ENCODE data around the gene DSCAM.

The DSCAM gene

DNA sequence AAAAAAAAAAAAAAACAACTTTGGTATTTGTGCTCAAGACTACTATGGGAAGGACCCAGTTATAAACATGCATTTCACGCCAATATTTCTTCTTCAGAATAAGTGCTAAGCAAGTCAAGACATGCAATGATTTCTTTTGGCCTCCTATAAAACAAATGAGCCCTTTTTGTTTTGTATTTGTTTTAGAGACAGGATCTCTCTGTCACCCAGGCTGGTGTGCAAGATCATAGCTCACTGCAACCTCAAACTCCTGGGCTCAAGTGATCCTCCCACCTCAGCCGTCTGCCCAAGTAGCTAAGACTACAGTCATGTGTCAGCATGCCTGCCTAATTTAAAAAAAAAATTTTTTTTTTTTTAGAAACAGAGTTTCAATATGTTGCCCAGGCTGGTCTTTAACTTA is 631.0 kb downstream of the DSCAM start:
- TF ChIP-seq TAF1 (IDR thresholded peaks at IDR 0.05; ENCODE audit: low read depth) = no peak
- TF ChIP-seq NFIC (IDR thresholded peaks at IDR 0.05) = no peak
- TF ChIP-seq EGR1 (IDR thresholded peaks at IDR 0.05) = no peak
- TF ChIP-seq YY1 (IDR thresholded peaks at IDR 0.05; ENCODE audit: low read depth) = no peak
- TF ChIP-seq FOXM1 (IDR thresholded peaks at IDR 0.05; ENCODE audit: borderline replicate concordance, low read depth) = no peak
- TF ChIP-seq, protein P1, sequence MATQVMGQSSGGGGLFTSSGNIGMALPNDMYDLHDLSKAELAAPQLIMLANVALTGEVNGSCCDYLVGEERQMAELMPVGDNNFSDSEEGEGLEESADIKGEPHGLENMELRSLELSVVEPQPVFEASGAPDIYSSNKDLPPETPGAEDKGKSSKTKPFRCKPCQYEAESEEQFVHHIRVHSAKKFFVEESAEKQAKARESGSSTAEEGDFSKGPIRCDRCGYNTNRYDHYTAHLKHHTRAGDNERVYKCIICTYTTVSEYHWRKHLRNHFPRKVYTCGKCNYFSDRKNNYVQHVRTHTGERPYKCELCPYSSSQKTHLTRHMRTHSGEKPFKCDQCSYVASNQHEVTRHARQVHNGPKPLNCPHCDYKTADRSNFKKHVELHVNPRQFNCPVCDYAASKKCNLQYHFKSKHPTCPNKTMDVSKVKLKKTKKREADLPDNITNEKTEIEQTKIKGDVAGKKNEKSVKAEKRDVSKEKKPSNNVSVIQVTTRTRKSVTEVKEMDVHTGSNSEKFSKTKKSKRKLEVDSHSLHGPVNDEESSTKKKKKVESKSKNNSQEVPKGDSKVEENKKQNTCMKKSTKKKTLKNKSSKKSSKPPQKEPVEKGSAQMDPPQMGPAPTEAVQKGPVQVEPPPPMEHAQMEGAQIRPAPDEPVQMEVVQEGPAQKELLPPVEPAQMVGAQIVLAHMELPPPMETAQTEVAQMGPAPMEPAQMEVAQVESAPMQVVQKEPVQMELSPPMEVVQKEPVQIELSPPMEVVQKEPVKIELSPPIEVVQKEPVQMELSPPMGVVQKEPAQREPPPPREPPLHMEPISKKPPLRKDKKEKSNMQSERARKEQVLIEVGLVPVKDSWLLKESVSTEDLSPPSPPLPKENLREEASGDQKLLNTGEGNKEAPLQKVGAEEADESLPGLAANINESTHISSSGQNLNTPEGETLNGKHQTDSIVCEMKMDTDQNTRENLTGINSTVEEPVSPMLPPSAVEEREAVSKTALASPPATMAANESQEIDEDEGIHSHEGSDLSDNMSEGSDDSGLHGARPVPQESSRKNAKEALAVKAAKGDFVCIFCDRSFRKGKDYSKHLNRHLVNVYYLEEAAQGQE (IDR thresholded peaks at IDR 0.05; ENCODE audit: low read depth) = no peak

DNA sequence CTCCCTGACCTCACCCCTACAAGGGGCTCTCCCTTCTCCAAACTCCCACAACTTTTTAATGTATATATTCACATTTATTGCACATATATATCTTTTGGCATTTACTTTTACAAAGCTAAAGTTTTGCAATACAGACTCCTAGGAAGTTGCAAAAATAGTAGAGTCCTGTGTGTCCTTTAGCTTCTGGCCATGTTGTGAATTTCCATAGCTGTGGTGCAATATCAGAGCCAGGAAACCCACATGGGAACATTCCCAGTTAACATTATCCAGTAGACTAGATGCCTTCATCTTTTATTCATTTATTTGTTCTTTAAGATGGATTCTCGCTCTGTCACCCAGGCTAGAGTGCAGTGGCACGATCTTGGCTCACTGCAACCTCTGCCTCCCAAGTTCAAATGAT is 636.7 kb downstream of the DSCAM start:
- TF ChIP-seq TEAD4 (IDR thresholded peaks at IDR 0.05) (no peak), EGR1 (IDR thresholded peaks at IDR 0.05) (no peak), RAD21 (IDR thresholded peaks at IDR 0.05; ENCODE audit: low read depth) (no peak), NFIC (IDR thresholded peaks at IDR 0.05) (no peak), FOXM1 (IDR thresholded peaks at IDR 0.05; ENCODE audit: borderline replicate concordance, low read depth) (no peak)
- TF ChIP-seq, protein P2, sequence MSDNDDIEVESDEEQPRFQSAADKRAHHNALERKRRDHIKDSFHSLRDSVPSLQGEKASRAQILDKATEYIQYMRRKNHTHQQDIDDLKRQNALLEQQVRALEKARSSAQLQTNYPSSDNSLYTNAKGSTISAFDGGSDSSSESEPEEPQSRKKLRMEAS (IDR thresholded peaks at IDR 0.05) = no peak
- TF ChIP-seq, protein P3, sequence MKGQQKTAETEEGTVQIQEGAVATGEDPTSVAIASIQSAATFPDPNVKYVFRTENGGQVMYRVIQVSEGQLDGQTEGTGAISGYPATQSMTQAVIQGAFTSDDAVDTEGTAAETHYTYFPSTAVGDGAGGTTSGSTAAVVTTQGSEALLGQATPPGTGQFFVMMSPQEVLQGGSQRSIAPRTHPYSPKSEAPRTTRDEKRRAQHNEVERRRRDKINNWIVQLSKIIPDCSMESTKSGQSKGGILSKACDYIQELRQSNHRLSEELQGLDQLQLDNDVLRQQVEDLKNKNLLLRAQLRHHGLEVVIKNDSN (IDR thresholded peaks at IDR 0.05) = no peak
- TF ChIP-seq, protein P1 (IDR thresholded peaks at IDR 0.05; ENCODE audit: low read depth) = no peak

DNA sequence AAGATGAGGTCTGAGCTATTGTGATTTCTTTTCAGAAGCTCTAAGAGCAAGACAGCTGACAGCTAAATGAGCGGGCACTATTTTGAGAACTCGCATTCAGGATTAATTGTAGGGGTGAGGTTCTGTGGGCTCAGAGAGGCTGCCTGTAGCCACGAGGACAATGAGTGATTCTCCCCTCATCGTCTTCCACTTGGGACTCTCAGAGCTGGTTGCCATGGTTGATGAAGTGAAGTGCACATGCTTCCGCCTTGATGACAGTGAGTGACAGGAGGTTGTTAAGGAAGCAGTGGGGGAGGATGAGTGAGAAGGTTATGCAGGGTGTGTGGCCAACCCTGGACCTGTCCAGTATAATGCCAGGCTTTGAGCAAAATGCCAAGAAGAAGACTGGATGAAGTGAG is 638.0 kb downstream of the DSCAM start:
- TF ChIP-seq, protein P1 (IDR thresholded peaks at IDR 0.05; ENCODE audit: low read depth) = no peak
- TF ChIP-seq EP300 (IDR thresholded peaks at IDR 0.05; ENCODE audit: borderline replicate concordance) (no peak), RAD21 (IDR thresholded peaks at IDR 0.05; ENCODE audit: low read depth) (no peak), FOXM1 (IDR thresholded peaks at IDR 0.05; ENCODE audit: borderline replicate concordance, low read depth) (no peak), TAF1 (IDR thresholded peaks at IDR 0.05; ENCODE audit: low read depth) (no peak), EGR1 (IDR thresholded peaks at IDR 0.05) (no peak), YY1 (IDR thresholded peaks at IDR 0.05; ENCODE audit: low read depth) (no peak), ZBTB7A (IDR thresholded peaks at IDR 0.05; ENCODE audit: low read depth) (no peak), CREB1 (IDR thresholded peaks at IDR 0.05; ENCODE audit: low read depth) (no peak), TEAD4 (IDR thresholded peaks at IDR 0.05) (no peak)
- TF ChIP-seq, protein P3 (IDR thresholded peaks at IDR 0.05) = no peak
- TF ChIP-seq, protein P2 (IDR thresholded peaks at IDR 0.05) = no peak

DNA sequence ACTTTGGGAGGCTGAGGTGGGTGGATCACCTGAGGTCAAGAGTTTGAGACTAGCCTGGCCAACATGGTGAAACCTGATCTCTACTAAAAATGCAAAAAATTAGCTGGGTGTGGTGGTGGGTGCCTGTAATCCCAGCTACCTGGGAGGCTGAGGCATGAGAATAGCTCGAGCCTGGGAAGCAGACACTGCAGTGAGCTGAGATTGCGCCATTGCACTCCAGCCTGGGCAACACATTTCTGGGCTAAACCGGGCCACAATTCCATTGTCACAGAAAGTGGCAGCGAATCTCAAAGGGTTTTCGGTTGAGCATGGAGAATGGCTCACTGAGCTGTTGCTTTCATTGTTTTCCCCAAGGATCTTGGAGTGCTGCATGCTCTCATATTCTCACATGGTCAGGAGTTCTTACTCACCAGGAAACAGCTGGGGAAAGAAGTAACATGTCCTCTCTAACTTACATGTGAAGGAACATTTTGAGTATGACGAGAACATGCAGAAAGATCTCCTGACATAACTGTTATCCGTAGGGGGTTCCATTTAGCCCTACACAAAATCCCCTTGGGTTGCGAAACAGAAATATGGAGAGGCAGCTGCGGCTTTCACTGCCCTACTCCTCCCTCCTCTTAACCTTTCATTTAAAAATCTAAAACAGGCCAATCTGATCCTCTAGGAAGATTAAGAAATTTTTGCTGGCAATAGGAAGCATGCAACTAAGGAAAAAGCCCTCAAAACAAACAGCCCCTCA is 638.6 kb downstream of the DSCAM start:
- TF ChIP-seq YY1 (IDR thresholded peaks at IDR 0.05; ENCODE audit: low read depth) = no peak
- no peak for TF ChIP-seq NFIC (IDR thresholded peaks at IDR 0.05)
- TF ChIP-seq FOXM1 (IDR thresholded peaks at IDR 0.05; ENCODE audit: borderline replicate concordance, low read depth) = no peak
- TF ChIP-seq, protein P3 (IDR thresholded peaks at IDR 0.05) = no peak
- TF ChIP-seq TAF1 (IDR thresholded peaks at IDR 0.05; ENCODE audit: low read depth) = no peak

Measured in Ishikawa (cell line).